SU-DHL-6 (cell line): ENCODE data around the gene FXYD2.

Source experiments
- H2AFZ ChIP-seq: fragments of 200-600 bp; sonication (generic); 2 replicates; pipeline ENCODE4 v1.6.1; 2014; ENCODE audit warnings: low read depth, mild to moderate bottlenecking, moderate library complexity, mixed read lengths, antibody characterized with exemption, low read length; ENCODE audit not compliant: severe bottlenecking
- H3F3A ChIP-seq: fragments of 200-600 bp; shearing (Covaris generic); 2 replicates; pipeline ENCODE4 v1.6.0; 2016; ENCODE audit warnings: antibody characterized with exemption, mild to moderate bottlenecking; ENCODE audit not compliant: insufficient read depth
- H3K27ac ChIP-seq: fragments of 200-600 bp; sonication (generic); 2 replicates; pipeline ENCODE4 v1.5.1; 2016; ENCODE audit warnings: low read depth, mild to moderate bottlenecking, low read length, moderate library complexity, mixed read lengths
- H3K27me3 ChIP-seq: fragments of 200-600 bp; sonication (generic), shearing (Covaris generic); 2 replicates; pipeline ENCODE4 v1.6.0; 2014; ENCODE audit warnings: mild to moderate bottlenecking, low read length
- H3K36me3 ChIP-seq: fragments of 200-600 bp; sonication (generic); 2 replicates; pipeline ENCODE4 v1.6.1; 2014; ENCODE audit warnings: mild to moderate bottlenecking, low read length, mixed read lengths
- H3K4me2 ChIP-seq: fragments of 300-600, 200-600 bp; shearing (Covaris generic), sonication (generic); 2 replicates; pipeline ENCODE4 v1.6.0; 2014; ENCODE audit warnings: low read length, low read depth, mild to moderate bottlenecking; ENCODE audit not compliant: poor library complexity, severe bottlenecking
- H3K4me3 ChIP-seq: fragments of 200-600 bp; sonication (generic); 2 replicates; pipeline ENCODE4 v1.5.1; 2014; ENCODE audit warnings: antibody characterized with exemption, low read length, mild to moderate bottlenecking, mixed read lengths; ENCODE audit not compliant: insufficient read depth, poor library complexity, severe bottlenecking
- H3K79me2 ChIP-seq: fragments of 200-600 bp; sonication (generic); 2 replicates; pipeline ENCODE4 v1.6.1; 2014; ENCODE audit warnings: mild to moderate bottlenecking, low read length, moderate library complexity; ENCODE audit not compliant: insufficient read depth
- H3K9ac ChIP-seq: fragments of 200-600 bp; sonication (generic); 2 replicates; pipeline ENCODE4 v1.7.0; 2014; ENCODE audit warnings: mild to moderate bottlenecking, low read length
- H3K9me2 ChIP-seq: fragments of 200-600 bp; sonication (generic); replicated peaks from 2 replicates; pipeline ENCODE4 v1.6.1; 2014; ENCODE audit warnings: low read length; ENCODE audit not compliant: insufficient read depth
- H3K9me3 ChIP-seq: fragments of 200-600 bp; sonication (generic); 2 replicates; pipeline ENCODE4 v1.6.1; 2014; ENCODE audit warnings: low read length, mixed read lengths; ENCODE audit not compliant: insufficient read depth
- H4K20me1 ChIP-seq: fragments of 200-600 bp; sonication (generic); 2 replicates; pipeline ENCODE4 v1.6.1; 2014; ENCODE audit warnings: low read depth, mild to moderate bottlenecking, antibody characterized with exemption, low read length, moderate library complexity, mixed read lengths
- CTCF ChIP-seq: fragments of 200-600 bp; sonication (generic); IDR thresholded peaks from one replicate; pipeline ENCODE4 v1.5.1; 2017; ENCODE audit warnings: antibody characterized with exemption, mild to moderate bottlenecking, low read length, moderate library complexity; ENCODE audit not compliant: insufficient read depth, poor library complexity, severe bottlenecking
- EZH2phosphoT487 ChIP-seq: fragments of 200-600 bp; sonication (generic), shearing (Covaris generic); conservative IDR thresholded peaks from 2 replicates; pipeline ENCODE4 v1.6.1; 2018; ENCODE audit warnings: mild to moderate bottlenecking, antibody characterized with exemption, low read length, moderate library complexity, mixed read lengths

FXYD2 gene

GRCh38 chr11:117806846-117807245, 17.7 kb downstream of the FXYD2 start:
- Histone ChIP-seq H3K36me3 (no peaks in the 10 kb centered on the region), H3F3A (no peaks in the 10 kb centered on the region), H3K9me2 (no peaks in the 10 kb centered on the region), H3K9ac (no peak overlapping the region), H3K4me2 (no peak overlapping the region), H3K27ac (no peak overlapping the region), H3K79me2 (no peaks in the 10 kb centered on the region), H3K27me3 (no peaks in the 10 kb centered on the region), H2AFZ (no peak overlapping the region), H4K20me1 (no peaks in the 10 kb centered on the region), H3K4me3 (no peak overlapping the region), H3K9me3 (no peaks in the 10 kb centered on the region)
- TF ChIP-seq EZH2phosphoT487 (no peak), CTCF (no peak)

DNA sequence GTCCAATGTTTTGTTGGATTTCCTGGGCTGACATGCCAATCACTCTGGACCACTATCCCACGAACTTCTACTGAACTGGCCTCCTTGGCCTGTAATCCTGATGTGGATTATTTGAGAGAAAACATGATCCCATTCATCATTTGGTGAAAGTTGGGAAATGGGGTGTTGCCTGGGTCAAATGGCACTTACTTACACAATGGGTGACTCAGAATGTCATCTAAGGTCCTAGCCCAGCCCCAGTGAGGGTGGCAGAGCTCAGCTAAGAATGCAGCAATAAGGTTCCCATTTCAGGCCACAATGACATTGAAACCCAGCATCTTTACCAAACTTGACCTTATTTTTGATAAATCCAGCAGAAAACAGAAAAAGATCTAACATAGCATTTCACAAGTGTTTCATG, 19.5 kb downstream of the FXYD2 start:
- no peak for TF ChIP-seq CTCF
- no peak for TF ChIP-seq EZH2phosphoT487
- Histone ChIP-seq H2AFZ (no peak overlapping the region), H3K36me3 (no peaks in the 10 kb centered on the region)

DNA sequence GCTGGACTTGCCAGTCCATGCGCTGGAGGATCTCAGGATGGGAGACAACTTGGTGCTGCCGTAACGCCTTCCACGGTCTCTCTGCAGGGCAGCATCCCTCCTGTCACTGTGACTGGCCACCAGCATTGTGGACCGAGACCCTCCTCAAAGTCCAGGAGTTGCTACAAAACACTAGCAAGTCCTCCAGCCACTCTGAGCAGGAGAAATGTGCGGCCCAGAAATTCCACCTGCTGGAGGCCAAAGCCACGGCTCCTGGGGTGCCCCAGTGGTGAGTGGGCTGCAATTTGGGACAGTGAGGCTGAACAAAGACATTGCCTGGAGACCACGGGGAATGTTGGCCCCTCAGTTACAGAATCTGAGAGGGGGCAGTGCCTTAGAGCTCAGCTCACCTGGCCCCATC, 20.6 kb downstream of the FXYD2 start:
- H3K4me2 ChIP-seq: no peak overlapping the region
- H3K9ac ChIP-seq: no peak overlapping the region
- no peaks in the 10 kb centered on the region for H4K20me1 ChIP-seq
- H3F3A ChIP-seq: no peaks in the 10 kb centered on the region
- no peak overlapping the region for H2AFZ ChIP-seq
- no peaks in the 10 kb centered on the region for H3K9me3 ChIP-seq
- no peak overlapping the region for H3K4me3 ChIP-seq
- no peaks in the 10 kb centered on the region for H3K27me3 ChIP-seq
- H3K79me2 ChIP-seq: no peaks in the 10 kb centered on the region
- no peak overlapping the region for H3K27ac ChIP-seq
- no peak for TF ChIP-seq CTCF
- no peak for TF ChIP-seq EZH2phosphoT487
- no peaks in the 10 kb centered on the region for H3K36me3 ChIP-seq
- H3K9me2 ChIP-seq: no peaks in the 10 kb centered on the region

More for the DNA sequence above, 19.5 kb downstream of the FXYD2 start:
- Histone ChIP-seq H3K27ac (no peak overlapping the region), H3F3A (no peaks in the 10 kb centered on the region), H3K4me2 (no peak overlapping the region), H4K20me1 (no peaks in the 10 kb centered on the region), H3K9me2 (no peaks in the 10 kb centered on the region), H3K4me3 (no peak overlapping the region), H3K9me3 (no peaks in the 10 kb centered on the region), H3K27me3 (no peaks in the 10 kb centered on the region), H3K79me2 (no peaks in the 10 kb centered on the region), H3K9ac (no peak overlapping the region)
